D721Med (cell line): ENCODE data around the gene GID8.
"Not testable (repeated sequence)": the region's sequence is repeated elsewhere in the genome, so short reads cannot be mapped to it uniquely, and the experiment has no call there.

ENCODE experiments used
- DNase-seq: peaks from one replicate; pipeline ENCODE4 v3.0.0; 2011; ENCODE audit warnings: low spot score; ENCODE audit not compliant: insufficient read length
- FAIRE-seq: peaks from 2 replicates; lab custom pipeline; 2011; peaks lifted over from hg19 to GRCh38; lab: Jason Lieb, UNC
- TF ChIP-seq, protein P1 (sequence below): IDR thresholded peaks from 2 replicates; pipeline ENCODE4 v1.5.1; 2012; ENCODE audit warnings: mild to moderate bottlenecking, control low read depth; ENCODE audit not compliant: insufficient read depth; ENCODE audit errors: missing control alignments

GID8 gene

DNA sequence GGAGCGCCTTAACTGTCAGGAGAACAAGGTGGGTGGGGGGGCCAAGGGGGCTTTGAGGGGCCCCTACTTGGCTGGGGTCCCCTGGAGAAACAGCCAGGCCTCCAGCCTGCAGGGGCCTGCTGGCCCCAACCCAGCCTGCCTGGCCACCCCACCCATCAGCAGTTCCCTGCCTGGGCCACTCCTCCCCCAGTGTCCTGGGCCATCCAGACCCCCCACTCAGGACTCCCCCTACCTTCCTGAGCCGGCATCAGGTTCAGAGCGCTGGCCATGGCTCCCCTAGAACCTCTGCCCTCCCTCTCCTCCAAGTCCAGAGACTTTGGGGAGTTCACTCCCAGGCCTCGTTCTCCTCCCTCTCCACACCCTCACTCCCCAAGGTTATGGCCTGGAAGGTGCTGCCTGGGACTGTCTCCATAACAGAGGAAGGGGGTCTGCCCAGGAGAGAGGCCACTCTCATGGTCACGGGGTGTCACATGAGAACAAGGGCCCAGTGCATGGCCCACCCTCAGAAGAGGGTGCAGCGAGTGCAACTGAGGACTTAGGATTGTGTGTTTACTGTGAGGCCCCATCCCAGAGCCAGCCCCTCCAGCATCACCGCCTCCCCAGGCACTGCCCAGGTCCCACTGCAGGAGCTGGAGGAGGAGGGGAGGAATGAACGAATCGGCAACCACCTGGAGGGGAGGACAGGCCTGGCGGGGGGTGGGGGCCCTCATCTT is 20.6 kb downstream of the GID8 start:
- FAIRE-seq, result no peak
- TF ChIP-seq, protein P1, sequence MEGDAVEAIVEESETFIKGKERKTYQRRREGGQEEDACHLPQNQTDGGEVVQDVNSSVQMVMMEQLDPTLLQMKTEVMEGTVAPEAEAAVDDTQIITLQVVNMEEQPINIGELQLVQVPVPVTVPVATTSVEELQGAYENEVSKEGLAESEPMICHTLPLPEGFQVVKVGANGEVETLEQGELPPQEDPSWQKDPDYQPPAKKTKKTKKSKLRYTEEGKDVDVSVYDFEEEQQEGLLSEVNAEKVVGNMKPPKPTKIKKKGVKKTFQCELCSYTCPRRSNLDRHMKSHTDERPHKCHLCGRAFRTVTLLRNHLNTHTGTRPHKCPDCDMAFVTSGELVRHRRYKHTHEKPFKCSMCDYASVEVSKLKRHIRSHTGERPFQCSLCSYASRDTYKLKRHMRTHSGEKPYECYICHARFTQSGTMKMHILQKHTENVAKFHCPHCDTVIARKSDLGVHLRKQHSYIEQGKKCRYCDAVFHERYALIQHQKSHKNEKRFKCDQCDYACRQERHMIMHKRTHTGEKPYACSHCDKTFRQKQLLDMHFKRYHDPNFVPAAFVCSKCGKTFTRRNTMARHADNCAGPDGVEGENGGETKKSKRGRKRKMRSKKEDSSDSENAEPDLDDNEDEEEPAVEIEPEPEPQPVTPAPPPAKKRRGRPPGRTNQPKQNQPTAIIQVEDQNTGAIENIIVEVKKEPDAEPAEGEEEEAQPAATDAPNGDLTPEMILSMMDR, result no peak

DNA sequence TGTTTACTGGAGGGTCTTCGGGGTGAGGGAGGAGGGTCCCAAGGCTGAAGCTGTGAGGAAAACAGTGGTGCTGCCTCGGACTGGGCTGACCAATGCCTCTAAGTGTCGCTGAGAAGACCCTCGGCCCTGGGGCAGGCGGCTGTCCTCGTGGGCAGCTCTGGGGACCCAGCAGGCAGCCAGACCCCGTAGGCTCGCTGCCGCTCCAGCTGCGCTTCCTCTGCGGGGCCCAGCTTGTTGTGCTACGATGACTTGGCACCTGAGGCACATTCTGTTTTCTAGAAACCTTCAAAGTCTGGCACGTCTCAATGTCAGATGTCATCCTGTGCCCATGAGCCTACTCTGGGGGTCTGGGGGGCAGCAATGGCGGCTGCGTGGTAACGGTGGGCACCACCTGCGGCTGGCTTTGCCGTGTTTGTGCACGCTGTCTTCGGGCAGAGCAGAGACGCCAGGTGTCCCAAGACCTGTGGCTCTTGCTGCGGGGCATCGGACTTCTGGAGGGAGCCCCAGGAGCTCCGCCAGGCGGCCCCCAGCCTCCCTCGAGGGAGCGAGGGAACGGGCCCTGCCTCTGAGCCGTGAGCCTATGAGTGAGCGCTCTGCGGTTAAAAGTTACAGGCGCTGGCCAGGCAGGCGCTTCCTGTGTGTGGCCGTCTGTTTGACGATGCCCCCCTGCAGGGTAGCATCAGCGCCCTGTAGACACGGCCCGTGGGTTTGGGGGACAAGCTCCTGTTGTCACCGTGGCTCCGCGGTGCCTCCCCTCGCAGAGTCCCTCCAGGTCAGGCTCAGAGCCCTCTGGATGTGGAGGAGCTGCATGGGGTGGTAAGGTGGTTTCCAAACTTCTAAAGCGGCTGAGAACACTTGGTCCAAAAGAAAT is 21.4 kb downstream of the GID8 start:
- DNase-seq, result no peak
- TF ChIP-seq, protein P1, result no peak
- no peak for FAIRE-seq

More for the DNA sequence above, 20.6 kb downstream of the GID8 start:
- DNase-seq, result no peak

DNA sequence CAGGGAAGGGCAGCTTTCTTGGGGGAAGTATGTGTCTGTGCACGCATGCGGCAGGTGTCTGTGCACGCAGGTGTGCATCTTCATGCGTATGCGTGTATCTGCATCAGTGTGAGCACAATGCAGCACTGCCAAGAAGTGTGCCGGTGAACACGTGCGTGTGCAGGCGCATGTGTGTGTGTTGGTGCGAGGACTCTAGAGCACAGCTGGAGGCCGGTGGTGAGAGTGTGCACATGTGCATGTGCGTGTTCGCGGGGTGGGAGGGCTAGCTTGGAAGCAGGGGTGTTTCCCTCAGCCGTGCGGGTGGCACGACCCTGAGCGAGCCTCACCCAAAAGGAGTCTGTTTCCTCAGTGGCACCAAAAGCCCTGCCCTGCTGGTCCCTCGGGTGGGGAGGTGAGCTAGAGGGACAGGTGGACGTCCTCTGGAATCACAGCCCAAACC is 22.1 kb downstream of the GID8 start:
- TF ChIP-seq, protein P1, result no peak
- DNase-seq (no peak), FAIRE-seq (no peak)

DNA sequence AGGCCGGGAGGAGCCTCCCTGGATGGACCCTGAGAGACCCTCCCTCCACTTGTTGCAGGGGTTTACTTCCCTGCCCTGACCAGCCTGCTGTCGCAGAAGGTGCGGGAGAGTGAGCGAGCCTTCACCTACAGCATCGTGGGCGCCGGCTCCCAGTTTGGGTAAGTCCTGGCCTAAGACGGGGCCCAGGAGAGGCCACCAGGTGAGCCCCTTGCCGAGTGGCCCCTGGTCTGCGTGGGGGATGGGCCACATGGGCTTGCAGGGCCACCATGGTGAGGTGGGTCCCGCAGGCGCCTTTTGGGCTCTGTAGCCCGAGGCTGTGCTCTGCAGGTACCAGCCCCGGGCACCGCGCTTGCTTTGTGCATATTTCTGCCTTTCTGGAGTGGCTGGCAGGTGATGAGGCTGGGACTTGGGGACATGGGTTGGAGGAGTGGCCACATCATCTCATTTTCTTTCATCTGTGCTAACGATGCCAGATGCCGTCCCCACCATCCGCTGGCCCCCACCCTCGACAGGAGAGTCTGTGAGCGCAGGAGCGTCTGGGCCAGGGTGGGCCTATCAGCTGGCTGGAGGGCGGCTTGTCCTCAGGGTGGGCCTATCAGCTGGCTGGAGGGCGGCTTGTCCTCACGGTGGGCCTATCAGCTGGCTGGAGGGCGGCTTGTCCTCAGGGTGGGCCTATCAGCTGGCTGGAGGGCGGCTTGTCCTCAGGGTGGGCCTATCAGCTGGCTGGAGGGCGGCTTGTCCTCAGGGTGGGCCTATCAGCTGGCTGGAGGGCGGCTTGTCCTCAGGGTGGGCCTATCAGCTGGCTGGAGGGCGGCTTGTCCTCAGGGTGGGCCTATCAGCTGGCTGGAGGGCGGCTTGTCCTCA is 22.7 kb downstream of the GID8 start:
- DNase-seq, result not testable (repeated sequence)

DNA sequence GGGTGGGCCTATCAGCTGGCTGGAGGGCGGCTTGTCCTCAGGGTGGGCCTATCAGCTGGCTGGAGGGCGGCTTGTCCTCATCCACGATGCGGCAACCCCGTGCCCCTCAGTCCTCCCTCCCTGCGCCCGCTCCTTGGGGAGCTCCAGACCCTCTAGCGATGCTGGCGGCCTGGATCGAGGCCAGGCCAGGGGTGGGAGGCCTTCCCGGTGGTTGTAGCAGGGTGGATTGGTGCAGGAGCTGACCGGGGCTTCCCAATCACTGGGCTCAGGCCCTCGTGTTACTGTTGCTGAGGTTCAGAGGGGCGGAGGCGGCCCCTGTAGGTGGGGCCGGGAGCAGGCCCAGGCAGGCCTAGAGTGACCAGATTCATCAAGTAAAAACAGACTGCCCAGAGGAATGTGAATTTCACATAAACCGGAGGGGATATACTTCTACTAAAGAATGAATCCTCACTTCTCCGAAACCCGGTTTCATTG is 23.4 kb downstream of the GID8 start:
- TF ChIP-seq, protein P1, result no peak
- DNase-seq (no peak), FAIRE-seq (no peak)

More for the DNA sequence above, 22.7 kb downstream of the GID8 start:
- not testable (repeated sequence) for FAIRE-seq

DNA sequence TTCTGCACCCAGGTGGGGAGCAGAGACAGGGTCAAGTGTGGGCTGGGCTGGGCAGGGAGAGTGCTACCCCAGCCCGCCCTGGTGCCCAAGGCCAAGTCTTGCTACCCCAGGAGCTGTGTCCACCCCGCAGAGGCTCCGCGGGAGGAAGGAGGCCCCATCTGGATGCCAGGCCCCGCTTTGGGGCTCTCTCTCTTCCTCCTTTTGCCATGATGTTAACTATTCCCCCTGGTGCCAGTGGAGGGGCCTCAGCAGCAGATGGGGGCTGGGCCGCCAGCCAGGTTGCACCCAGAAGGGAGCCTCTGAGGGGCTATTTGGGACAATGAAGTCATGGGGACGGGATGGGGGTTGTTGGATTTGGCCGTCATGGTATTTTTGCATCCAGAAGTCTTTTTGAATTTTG is 23.9 kb downstream of the GID8 start:
- FAIRE-seq (no peak), DNase-seq (no peak)
- TF ChIP-seq, protein P1, result no peak
